OCI-LY3 (cell line): Measurements from ENCODE around the gene IL32.

Experiments used
- EZH2phosphoT487 ChIP-seq: fragments of 200-600 bp; shearing (Covaris generic); IDR thresholded peaks from 2 replicates; pipeline ENCODE4 v1.6.1; 2018; ENCODE audit warnings: antibody characterized with exemption, mixed run types, low read depth
- TF ChIP-seq, protein P1 (sequence below): fragments of 200-600, 300-600 bp; sonication (generic); IDR thresholded peaks from 2 replicates; pipeline ENCODE4 v1.5.1; 2014; ENCODE audit warnings: antibody characterized with exemption, low read length, low read depth

DNA sequence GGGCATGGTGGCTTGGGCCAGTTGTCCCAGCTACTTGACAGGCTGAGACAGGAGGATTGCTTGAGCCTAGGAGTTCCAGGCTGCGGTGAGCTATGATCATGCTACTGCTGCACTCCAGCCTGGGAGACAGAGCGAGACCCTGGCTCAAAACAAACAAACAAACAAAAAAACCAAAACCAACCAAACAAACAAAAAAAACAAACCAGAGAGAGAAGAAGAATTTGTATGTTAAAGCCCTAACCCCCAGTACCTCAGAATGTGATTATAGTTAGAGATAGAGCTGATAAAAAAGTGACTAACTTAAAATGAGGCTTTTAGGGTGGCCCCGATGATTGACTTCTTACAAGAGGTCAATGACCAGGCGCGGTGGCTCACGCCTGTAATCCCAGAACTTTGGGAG is 20.7 kb upstream of the IL32 start:
- TF ChIP-seq, protein P1, sequence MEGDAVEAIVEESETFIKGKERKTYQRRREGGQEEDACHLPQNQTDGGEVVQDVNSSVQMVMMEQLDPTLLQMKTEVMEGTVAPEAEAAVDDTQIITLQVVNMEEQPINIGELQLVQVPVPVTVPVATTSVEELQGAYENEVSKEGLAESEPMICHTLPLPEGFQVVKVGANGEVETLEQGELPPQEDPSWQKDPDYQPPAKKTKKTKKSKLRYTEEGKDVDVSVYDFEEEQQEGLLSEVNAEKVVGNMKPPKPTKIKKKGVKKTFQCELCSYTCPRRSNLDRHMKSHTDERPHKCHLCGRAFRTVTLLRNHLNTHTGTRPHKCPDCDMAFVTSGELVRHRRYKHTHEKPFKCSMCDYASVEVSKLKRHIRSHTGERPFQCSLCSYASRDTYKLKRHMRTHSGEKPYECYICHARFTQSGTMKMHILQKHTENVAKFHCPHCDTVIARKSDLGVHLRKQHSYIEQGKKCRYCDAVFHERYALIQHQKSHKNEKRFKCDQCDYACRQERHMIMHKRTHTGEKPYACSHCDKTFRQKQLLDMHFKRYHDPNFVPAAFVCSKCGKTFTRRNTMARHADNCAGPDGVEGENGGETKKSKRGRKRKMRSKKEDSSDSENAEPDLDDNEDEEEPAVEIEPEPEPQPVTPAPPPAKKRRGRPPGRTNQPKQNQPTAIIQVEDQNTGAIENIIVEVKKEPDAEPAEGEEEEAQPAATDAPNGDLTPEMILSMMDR: no peak
- no peak for TF ChIP-seq EZH2phosphoT487
